ENCODE results near the gene PPP1R15A. TPM values are rescaled to one million over a fixed set of nuclear protein-coding genes. Genes with fewer than 3 reads are reported as not detected.
"Not testable (repeated sequence)": the region's sequence is repeated elsewhere in the genome, so short reads cannot be mapped to it uniquely, and the experiment has no call there.

Gene PPP1R15A
- total RNA-seq, 2 experiments from 2014 or later, result 49.6 to 53.3 TPM

- ChIA-PET POLR2A (no interaction called here), CTCF (interaction anchor here (0.6 to 7.1 kb wide), 10 partner anchors 14 to 216 kb away, joined by 3 to 51 read pairs (median 7); partner anchors contain the start of gene CGB7)
- Mint-ChIP-seq H3K27me3 (peaks cover 4% of the 10 kb centered on the region), H3K27ac (no peak overlapping the region), H3K9me3 (no peaks in the 10 kb centered on the region), H3K36me3 (ENCODE audit: low read depth) (no peaks in the 10 kb centered on the region), H3K4me3 (no peak overlapping the region), H3K4me1 (peaks cover 10% of the 10 kb centered on the region)
- no peak for DNase-seq
Observed at GRCh38 chr19:48841571-48841970, 30.6 kb upstream of the PPP1R15A start.

- DNase-seq, result peak; percentile 67
- ChIA-PET CTCF (interaction anchor here (0.7 to 7.1 kb wide), 27 partner anchors 10 to 199 kb away, joined by 3 to 51 read pairs (median 4); partner anchors contain the start of genes CA11, FGF21, PPP1R15A and RUVBL2), POLR2A (interaction anchor here (1.2 kb wide), 1 partner anchor 55 kb away, joined by 3 read pairs; no protein-coding TSS in a partner anchor)
- Mint-ChIP-seq H3K27me3 (no peaks in the 10 kb centered on the region), H3K27ac (peak overlapping the region; percentile 48), H3K4me1 (peaks cover 2% of the 10 kb centered on the region), H3K9me3 (no peaks in the 10 kb centered on the region), H3K36me3 (ENCODE audit: low read depth) (no peaks in the 10 kb centered on the region), H3K4me3 (no peak overlapping the region)
Observed at GRCh38 chr19:48842789-48843162, 29.4 kb upstream of the PPP1R15A start.

- ChIA-PET POLR2A (no interaction called here), CTCF (interaction anchor here (0.7 to 7.1 kb wide), 5 partner anchors 13 to 690 kb away, joined by 4 to 51 read pairs (median 8); no protein-coding TSS in a partner anchor)
- Mint-ChIP-seq H3K9me3 (no peaks in the 10 kb centered on the region), H3K4me1 (no peaks in the 10 kb centered on the region), H3K4me3 (no peak overlapping the region), H3K36me3 (ENCODE audit: low read depth) (no peaks in the 10 kb centered on the region), H3K27ac (no peak overlapping the region), H3K27me3 (no peaks in the 10 kb centered on the region)
- no peak for DNase-seq
Observed at GRCh38 chr19:48844472-48844871, 27.7 kb upstream of the PPP1R15A start.

- no peak overlapping the region for H3K4me3 Mint-ChIP-seq
- no peak for DNase-seq
- POLR2A ChIA-PET, result interaction anchor here (0.6 kb wide), 1 partner anchor 208 kb away, joined by 7 read pairs; no protein-coding TSS in a partner anchor
- H3K9me3 Mint-ChIP-seq, result no peaks in the 10 kb centered on the region
- H3K27ac Mint-ChIP-seq, result no peak overlapping the region
- CTCF ChIA-PET, result interaction anchor here (0.7 to 7.1 kb wide), 6 partner anchors 9 to 414 kb away, joined by 3 to 51 read pairs (median 8); partner anchors contain the start of gene HSD17B14
- H3K36me3 Mint-ChIP-seq (ENCODE audit: low read depth), result no peaks in the 10 kb centered on the region
- no peaks in the 10 kb centered on the region for H3K27me3 Mint-ChIP-seq
- no peaks in the 10 kb centered on the region for H3K4me1 Mint-ChIP-seq
Observed at GRCh38 chr19:48845384-48845783, 26.8 kb upstream of the PPP1R15A start.

GRCh38 chr19:48846659-48847058 is 25.6 kb upstream of the PPP1R15A start:
- H3K36me3 Mint-ChIP-seq (ENCODE audit: low read depth); POLR2A ChIA-PET; DNase-seq; H3K4me3 Mint-ChIP-seq; H3K27ac Mint-ChIP-seq; H3K4me1 Mint-ChIP-seq; H3K27me3 Mint-ChIP-seq; H3K9me3 Mint-ChIP-seq: not testable (repeated sequence)
- CTCF ChIA-PET, result interaction anchor here (7.1 kb wide), 1 partner anchor 59 kb away, joined by 51 read pairs; no protein-coding TSS in a partner anchor

- Mint-ChIP-seq H3K9me3 (no peaks in the 10 kb centered on the region), H3K4me1 (no peaks in the 10 kb centered on the region), H3K4me3 (no peak overlapping the region), H3K27me3 (no peaks in the 10 kb centered on the region), H3K27ac (no peak overlapping the region), H3K36me3 (ENCODE audit: low read depth) (no peaks in the 10 kb centered on the region)
- CTCF ChIA-PET, result interaction anchor here (1.1 to 3.9 kb wide), 3 partner anchors 10 to 141 kb away, joined by 3 to 14 read pairs (median 3); partner anchors contain the start of gene RUVBL2
- POLR2A ChIA-PET, result no interaction called here
- DNase-seq, result no peak
Observed at GRCh38 chr19:48852292-48852691, 19.9 kb upstream of the PPP1R15A start.

GRCh38 chr19:48853483-48853882 is 18.7 kb upstream of the PPP1R15A start:
- no peak for DNase-seq
- Mint-ChIP-seq H3K4me1 (no peaks in the 10 kb centered on the region), H3K27me3 (no peaks in the 10 kb centered on the region), H3K27ac (no peak overlapping the region), H3K36me3 (ENCODE audit: low read depth) (no peaks in the 10 kb centered on the region), H3K9me3 (no peaks in the 10 kb centered on the region), H3K4me3 (no peak overlapping the region)
- ChIA-PET CTCF (interaction anchor here (0.6 to 3.9 kb wide), 3 partner anchors 11 to 157 kb away, joined by 3 to 14 read pairs (median 3); no protein-coding TSS in a partner anchor), POLR2A (no interaction called here)

GRCh38 chr19:48854103-48854502 is 18.1 kb upstream of the PPP1R15A start:
- no peaks in the 10 kb centered on the region for H3K36me3 Mint-ChIP-seq (ENCODE audit: low read depth)
- H3K4me3 Mint-ChIP-seq, result no peak overlapping the region
- H3K27ac Mint-ChIP-seq, result no peak overlapping the region
- no peaks in the 10 kb centered on the region for H3K9me3 Mint-ChIP-seq
- no peak for DNase-seq
- H3K27me3 Mint-ChIP-seq, result no peaks in the 10 kb centered on the region
- CTCF ChIA-PET, result interaction anchor here (0.6 to 3.9 kb wide), 4 partner anchors 8 to 129 kb away, joined by 3 to 14 read pairs (median 3); no protein-coding TSS in a partner anchor
- POLR2A ChIA-PET, result no interaction called here
- H3K4me1 Mint-ChIP-seq, result peaks cover 4% of the 10 kb centered on the region

- Mint-ChIP-seq H3K4me3 (no peak overlapping the region), H3K9me3 (no peaks in the 10 kb centered on the region), H3K4me1 (peaks cover 13% of the 10 kb centered on the region), H3K36me3 (ENCODE audit: low read depth) (no peaks in the 10 kb centered on the region), H3K27me3 (no peaks in the 10 kb centered on the region), H3K27ac (no peak overlapping the region)
- ChIA-PET POLR2A (no interaction called here), CTCF (interaction anchor here (0.5 to 1.3 kb wide), 2 partner anchors 12 to 16 kb away, joined by 3 to 4 read pairs; no protein-coding TSS in a partner anchor)
- DNase-seq, result no peak
Observed at GRCh38 chr19:48856921-48857320, 15.3 kb upstream of the PPP1R15A start.

- peak overlapping the region; percentile 84 for H3K4me3 Mint-ChIP-seq
- peaks cover 13% of the 10 kb centered on the region for H3K4me1 Mint-ChIP-seq
- no peaks in the 10 kb centered on the region for H3K27me3 Mint-ChIP-seq
- peak; percentile 88 for DNase-seq
- H3K27ac Mint-ChIP-seq, result peak overlapping the region; percentile 90
- H3K9me3 Mint-ChIP-seq, result no peaks in the 10 kb centered on the region
- POLR2A ChIA-PET, result no interaction called here
- no peaks in the 10 kb centered on the region for H3K36me3 Mint-ChIP-seq (ENCODE audit: low read depth)
- CTCF ChIA-PET, result no interaction called here
Observed at GRCh38 chr19:48858984-48859710, 13.1 kb upstream of the PPP1R15A start.

- CTCF ChIA-PET, result interaction anchor here (0.7 kb wide), 1 partner anchor 736 kb away, joined by 5 read pairs; no protein-coding TSS in a partner anchor
- Mint-ChIP-seq H3K4me1 (peaks cover 13% of the 10 kb centered on the region), H3K9me3 (no peaks in the 10 kb centered on the region), H3K27ac (peak overlapping the region; percentile 36), H3K4me3 (peak overlapping the region; percentile 84), H3K27me3 (no peaks in the 10 kb centered on the region), H3K36me3 (ENCODE audit: low read depth) (no peaks in the 10 kb centered on the region)
- DNase-seq, result peak; percentile 23
- POLR2A ChIA-PET, result interaction anchor here (0.6 to 1.0 kb wide), 2 partner anchors 12 to 104 kb away, joined by 3 read pairs; partner anchors contain the start of gene PPP1R15A
Observed at GRCh38 chr19:48859711-48860572, 12.3 kb upstream of the PPP1R15A start.

- Mint-ChIP-seq H3K4me3 (no peak overlapping the region), H3K27ac (no peak overlapping the region), H3K36me3 (ENCODE audit: low read depth) (no peaks in the 10 kb centered on the region), H3K4me1 (peaks cover 13% of the 10 kb centered on the region), H3K27me3 (no peaks in the 10 kb centered on the region), H3K9me3 (no peaks in the 10 kb centered on the region)
- ChIA-PET CTCF (interaction anchor here (0.6 to 1.3 kb wide), 2 partner anchors 7 to 19 kb away, joined by 3 to 5 read pairs; no protein-coding TSS in a partner anchor), POLR2A (no interaction called here)
- no peak for DNase-seq
Observed at GRCh38 chr19:48861313-48861712, 10.9 kb upstream of the PPP1R15A start.

Data from activated CD4-positive, alpha-beta T cell treated with anti-CD3 and anti-CD28 coated beads, Interleukin-2, amount 10 ng/mL, durations not matched to agents 7 days and 5 days (primary cell).